GM19238 (cell line): ENCODE results near the gene MECR.

Experiments used
- DNase-seq: peaks from one replicate; pipeline ENCODE4 v3.0.0; 2011; ENCODE audit warnings: low spot score; ENCODE audit not compliant: insufficient read length

Gene MECR

DNA sequence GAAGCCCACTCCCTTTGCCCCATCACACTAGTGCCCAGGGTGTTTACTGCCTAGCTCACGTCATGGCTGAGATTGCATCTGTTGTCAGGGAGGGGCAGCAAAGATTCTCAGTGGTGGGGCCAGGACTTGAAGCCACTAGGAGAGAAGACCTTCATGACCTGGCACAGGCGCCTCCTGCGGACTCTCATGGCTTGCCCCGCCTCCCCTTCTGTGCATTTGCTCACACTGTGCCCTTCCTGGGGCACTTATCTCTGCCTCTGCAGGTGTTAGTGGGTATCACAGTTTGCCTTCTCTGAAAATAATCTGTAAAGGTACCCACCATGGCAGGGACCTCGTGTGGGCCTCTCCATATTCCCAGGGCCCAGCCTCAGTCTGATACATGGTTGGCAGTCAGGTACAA is 25.7 kb upstream of the MECR start:
- DNase-seq: no peak

DNA sequence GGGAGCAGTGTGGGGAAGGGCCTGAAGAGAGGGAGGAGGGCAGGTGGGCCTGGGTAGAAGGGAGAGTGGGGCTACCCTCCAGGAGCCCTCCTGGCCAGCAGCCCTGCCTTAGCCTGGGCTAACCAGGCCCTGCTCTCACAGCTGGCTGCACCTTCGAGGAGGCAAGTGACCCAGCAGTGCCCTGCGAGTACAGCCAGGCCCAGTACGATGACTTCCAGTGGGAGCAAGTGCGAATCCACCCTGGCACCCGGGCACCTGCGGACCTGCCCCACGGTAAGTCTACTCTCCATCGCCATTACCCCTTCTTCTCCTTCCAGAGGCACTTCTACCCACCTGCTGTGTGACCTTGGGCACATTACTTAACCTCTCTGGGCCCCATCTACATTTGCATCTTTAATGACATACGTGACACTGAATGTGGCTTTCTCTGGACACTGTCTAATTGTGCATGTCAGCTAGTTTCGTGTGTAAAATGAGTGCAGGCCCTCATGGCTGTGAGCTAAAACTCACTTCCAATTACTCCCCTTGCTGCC is 24.5 kb upstream of the MECR start:
- DNase-seq: no peak

DNA sequence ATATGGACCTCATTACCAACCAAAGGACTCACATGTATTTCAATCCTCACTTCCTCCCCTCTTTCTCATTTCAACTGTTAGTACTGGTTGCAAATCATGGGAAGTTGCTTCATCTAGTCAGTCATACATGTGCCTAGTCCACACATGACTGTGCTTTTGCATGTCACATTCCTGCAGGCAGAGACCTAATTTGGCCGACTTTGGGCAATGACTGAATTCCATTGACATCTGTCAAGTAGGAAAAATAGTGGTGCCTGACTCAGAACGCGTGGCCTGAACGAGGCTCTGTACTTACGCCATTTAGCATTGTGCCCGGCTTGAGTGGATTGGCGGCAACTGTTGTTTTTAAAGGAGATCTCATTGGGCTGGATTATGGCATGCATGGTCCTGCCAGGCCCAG is 23.6 kb upstream of the MECR start:
- no peak for DNase-seq

DNA sequence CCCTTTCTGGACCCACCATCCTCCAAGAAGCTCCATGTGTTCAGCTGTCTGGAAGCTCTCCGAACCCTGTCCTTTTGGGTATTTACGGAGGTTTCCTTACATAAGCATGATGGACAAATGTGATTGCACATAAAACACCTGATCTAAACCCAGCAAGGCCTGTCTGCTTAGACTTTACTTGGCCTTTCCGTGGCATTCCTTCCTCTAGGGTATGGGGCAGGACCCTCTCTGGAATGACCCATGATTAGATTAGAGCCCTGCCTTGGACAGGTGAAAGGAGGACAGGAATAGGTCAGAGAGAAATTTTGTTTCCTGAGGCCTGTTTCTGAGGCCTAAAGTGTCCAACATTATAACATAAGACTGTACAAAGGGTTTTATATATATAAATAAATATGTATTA is 22.4 kb upstream of the MECR start:
- no peak for DNase-seq

DNA sequence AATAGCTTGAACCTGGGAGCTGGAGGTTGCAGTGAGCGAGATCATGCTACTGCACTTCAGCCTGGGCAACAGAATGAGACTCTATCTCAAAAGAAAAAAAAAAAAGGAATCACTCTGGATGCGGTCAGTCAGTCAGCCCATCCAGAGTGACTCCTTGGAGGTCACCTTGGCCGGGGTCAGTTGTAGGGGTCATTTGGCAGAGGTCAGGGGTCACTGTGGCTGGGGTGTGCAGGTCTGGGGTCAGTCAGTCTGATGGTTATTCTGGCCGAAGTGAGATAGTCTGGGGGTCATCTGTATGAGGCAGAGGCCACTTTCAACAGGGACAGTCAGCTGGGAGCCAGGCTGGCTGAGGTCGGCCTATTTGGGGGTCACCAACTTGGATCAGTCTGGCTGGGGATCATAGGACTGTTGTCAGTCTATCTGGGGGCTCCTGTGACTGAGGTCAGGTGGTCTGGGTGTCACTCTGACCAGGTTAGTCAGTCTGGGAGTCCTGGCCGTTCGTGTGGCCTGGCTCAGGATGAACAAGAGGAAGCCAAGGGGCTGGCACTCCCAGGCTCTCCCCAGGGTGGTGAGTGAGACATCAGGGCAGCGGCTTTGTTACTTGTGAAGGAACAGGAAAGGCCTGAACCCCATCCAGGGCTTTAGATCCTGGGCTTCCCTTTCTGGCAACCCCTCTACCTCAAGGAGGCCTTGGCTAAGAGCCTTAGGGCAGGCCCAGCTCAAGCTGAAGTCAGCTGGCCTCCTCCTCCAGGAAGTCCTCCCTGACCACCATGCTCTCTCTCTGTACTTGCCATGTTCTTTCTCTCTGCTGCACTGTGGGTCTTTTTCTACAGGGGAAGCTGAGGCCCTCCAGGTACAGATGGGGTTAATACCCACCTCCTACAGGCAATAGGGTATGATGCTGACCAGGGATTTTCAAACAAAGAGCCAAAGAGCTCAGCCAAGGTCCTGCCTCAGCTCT is 20.7 kb upstream of the MECR start:
- no peak for DNase-seq

DNA sequence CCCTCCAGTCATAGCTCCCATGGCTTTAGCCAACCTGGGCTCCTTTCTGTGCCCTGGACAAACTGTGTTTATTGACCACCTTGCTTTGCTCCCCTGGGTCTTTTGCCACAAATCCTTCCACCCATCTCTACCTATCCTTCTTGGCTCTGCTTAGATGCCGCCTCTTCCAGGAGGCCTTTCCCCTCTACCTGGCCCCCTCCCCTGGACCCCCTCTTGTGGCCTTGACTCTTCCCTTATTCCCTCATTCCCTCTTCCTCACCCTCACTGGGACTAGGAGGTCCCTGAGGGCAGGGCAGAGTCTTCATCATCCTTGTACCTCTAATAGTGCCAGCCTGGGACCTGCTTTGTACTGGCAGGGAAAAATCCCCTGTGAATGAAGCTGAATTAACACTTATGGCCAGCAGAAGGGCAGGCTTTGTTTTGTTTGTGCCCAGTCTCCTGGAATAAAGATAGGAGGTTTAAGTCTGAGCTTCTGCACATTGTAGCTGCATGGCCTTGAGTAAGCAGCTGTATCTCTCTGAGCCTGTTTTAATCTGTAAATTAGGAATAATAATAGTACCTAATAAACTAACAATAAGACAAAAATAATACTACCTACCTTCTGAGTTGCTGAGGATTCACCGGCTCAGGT is 19.3 kb upstream of the MECR start:
- no peak for DNase-seq

DNA sequence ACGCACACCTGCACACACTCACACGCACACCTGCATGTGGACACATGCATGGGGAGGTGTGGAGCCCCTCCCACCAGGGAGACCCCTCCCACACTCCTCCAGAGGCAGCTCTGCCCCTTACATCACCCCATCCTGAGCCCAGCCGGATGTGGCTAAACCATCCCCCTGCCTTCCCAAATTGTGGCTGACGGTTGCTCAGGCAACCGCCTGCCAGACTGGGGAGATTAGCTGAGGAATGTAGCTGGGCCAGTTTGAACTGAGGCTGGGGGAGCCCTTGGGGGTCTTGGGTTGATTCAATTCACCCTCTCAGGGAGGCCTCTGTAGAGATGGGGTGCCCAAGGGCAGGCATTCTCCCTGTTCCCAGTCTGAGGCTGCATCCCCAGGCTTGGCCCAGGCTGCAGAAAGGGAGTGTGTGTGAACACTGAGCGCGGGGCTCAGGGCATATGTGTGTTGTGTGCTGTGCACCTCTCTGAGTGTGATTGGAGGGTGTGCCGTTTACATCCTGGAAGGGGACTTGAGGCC is 18.5 kb upstream of the MECR start:
- DNase-seq: no peak

DNA sequence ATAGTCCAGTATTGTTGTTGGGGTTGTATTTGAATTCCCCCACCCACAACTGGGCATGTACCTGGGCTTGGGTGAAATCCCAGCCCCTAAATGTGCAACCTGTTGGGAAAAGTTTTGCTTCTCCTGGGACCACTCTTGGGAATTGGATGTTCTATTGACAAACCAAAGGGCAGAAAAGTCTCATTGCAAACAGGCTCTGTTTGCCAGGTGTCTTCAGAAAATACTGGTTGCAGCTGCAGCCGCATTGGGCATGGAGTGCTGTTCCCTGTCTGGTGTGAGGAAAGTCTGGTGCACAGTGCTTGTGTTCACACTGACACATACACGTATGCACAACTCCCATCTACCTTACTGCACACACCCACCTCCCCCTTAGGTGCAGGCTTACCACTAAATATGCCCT is 17.7 kb upstream of the MECR start:
- no peak for DNase-seq

DNA sequence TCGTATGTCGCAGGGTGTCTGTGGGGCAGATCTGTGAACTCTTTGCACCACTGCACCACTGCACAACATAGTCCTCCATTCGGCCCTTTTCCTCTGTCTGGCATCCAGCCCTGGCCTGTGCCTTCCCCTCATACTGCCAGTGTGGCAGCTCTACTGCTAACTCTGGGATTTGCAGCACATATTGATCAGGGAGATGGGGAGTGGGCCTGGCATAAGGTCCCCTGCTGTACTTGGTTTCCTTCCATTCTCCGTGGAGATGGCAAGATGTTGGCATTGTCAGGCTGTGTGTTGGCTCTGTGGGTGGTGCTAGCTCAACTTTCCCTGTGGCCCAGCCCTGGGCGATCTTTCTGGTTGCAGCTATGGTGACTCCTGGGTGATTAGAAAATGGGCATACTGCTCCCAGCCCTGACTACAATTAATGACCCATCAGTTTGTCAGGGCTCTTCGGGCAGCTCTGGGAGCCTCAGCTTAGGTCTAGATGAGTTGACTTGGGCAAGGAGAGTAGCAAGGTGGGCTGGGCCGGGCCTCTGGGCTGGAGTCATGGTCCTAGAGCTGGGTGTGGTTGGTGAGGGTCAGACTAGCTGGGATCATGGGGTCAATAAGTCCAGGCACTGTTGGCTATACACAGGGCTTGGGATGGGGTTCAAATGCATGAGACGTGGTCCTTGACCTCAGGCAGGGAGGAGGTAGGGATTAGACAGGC is 17.0 kb upstream of the MECR start:
- no peak for DNase-seq

DNA sequence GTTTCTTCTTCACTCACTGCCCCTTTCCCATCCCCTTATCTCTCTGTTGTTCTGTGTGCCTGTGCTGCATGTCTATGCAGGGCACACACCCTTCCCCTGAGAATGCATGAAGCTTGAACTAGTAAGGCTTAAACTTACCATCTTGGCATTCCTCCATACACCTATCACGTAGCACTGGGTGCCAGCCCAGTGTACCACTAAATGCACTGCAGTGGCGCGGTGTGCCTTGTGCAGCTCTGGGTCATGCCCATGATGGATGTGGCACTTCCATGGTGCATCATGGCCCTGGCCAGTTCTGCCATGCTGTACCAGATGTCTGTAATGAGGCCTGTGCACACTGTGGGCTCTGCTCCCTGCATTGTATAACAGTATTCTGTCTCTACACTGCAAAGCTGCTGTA is 16.3 kb upstream of the MECR start:
- DNase-seq: no peak

DNA sequence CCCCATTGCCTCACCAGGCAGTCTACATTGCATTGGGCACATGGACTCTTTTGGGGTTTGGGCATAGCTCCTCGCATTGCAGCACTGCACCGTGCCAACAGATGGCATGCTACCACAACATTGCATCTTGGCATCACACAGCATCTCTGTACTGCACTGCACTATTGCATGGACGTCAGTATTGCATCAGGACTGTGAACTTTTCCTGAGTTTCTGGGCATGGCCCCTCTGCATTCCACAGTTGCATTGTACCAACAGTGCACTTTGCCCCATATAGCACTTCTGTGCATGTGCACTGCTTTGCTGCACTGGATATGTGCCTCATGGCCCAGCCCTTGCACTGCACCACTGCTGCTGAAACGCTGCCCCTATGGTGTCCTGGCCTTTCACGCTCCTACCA is 15.1 kb upstream of the MECR start:
- no peak for DNase-seq

DNA sequence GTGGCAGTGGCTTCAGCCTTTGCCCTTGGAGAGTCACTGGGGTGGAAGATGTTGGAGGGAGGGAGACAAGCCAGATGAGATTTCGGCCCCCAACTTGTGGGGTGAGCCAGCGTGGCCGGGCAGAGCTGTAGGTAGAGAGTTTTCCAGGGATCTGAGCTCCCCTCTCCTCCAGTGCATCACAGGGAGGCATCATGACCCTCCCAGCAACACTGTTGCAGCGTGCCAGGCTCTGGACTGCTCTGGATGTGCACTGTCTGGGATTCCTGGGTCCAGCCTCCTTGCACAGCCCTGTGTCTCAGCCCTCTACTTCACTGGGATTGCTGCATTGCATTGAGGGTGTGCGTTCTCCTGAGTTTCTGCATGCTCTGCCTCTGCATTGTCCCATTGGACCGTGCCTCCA is 14.5 kb upstream of the MECR start:
- DNase-seq: no peak

DNA sequence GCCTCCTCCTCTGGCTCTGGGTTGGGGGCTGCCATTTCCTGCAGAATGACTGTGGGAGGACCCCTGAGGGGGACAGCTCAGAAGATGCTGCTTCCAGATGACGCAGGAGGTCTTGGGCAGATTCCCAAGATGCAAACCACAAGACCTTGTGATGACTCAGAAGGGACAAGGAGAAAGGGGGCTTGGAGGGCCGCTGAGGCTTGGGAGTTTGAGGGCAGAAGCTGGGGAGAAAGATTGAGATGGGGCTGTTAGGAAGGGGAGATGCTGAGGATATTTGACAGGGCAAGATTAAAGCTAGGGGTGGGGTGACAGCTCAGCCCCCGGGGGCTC is 13.1 kb upstream of the MECR start:
- no peak for DNase-seq

DNA sequence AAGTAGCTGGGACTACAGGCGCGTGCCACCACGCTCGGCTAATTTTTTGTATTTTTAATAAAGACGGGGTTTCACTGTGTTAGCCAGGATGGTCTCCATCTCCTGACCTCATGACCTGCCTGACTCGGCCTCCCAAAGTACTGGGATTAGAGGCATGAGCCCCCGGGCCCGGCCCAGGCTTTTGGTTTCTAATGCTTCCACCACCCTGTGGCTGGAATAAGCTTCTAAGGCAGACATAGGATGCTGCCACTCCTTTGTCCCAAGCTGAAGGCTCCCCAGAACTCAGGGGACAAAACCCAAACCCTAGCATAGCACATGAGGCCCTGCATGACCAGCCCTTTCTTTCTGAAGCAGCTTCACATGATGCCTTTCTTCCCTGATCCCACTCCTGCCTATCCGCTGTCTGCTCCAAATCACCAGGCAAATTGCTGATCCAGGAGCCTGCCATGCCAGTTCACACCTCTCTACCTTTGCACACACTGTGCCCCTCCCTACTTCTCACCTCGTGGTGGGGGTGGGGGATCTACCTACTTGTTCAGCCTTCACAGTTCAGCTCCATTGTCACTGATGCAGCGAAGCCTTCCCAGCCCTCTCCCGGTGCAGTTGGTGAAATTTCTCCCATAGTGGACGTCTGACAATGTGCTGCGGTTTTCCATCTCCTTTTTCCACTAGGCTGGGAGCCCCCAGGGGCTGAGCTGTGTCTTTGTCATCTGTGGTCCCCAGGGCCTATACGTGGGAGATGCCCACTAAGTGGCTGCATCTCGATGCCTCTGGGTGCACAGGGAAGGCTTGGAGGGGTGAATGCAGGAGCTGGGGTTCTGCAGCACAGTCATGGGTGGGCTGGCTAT is 12.5 kb upstream of the MECR start:
- no peak for DNase-seq

DNA sequence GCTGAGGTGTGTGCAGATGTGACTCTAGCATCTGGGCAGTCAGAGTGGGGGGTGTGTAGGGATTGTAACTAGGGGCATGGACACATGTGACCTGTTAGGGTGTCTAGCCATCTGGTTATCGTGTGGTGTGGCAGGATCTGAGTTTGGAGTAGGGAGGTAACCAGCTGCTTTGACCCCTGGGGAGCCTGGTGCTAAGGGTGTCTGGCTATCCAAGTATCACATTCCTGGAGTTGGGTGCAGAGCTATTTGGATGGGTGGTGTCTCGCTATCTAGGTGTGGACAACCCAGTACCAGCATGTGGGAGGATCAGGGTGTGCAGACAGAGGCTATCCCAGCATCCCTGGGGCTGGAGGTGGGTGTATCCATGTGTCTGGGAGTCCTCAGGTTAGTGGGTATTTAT is 10.3 kb upstream of the MECR start:
- DNase-seq: no peak

DNA sequence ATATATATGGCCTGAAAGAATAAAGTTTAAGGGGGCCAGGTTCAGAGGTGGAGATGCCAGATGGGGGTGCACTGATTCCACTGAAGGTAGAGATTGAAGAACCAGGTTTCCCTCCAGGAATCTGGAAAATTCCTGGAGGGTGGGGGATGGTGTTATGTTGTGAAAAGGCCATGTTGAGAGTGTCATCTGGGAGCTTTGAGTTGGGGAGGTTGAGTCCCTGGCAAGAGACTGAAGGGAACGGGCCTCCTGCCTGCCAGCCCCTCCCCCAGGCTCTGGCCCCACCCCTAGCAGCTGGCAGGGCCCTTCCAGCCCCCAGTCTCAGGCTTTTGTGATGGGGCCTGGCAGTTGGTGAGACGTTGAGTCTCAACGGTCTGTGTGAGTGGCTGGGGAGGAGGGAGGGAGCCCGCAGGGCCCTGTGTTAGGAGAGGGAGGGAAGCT is 9.7 kb upstream of the MECR start:
- no peak for DNase-seq

DNA sequence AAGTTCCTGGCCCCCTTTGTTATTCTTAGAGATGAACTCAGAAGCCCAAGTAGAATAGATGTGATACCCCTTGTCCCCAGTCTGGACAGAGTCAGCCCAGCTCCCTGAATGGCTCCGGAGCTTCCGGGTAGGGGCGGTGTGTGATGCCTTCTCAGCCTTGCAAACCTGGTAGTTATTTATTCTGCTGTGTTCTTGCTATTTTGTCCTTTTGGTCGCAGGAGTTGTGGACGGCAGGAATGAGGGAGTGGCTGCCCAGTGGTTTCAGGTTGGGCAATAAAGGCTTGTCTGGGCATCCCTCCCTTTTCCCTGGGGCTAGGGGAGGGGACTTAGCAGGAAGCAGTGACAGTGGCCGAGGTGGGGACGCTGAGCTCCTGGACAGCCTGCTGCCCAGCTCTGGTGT is 8.4 kb upstream of the MECR start:
- no peak for DNase-seq

DNA sequence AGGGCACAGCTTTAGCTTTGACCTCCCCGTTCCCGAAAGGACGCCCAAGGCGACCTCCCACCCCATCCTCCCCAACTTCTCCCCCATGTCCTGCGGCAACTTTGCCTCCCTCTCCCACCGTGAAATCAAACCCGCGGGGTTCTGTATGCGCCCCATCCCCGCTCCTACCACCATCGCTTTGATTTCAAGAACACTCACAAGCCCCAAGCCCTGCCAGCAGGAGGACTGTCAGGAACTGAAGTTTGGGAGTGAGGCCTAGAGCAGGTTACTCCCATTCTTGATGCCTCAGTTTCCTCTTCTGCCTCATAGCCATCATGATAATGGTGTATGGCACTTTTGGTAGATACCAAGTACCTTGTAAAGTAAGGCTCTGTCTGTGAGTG is 7.9 kb upstream of the MECR start:
- no peak for DNase-seq

DNA sequence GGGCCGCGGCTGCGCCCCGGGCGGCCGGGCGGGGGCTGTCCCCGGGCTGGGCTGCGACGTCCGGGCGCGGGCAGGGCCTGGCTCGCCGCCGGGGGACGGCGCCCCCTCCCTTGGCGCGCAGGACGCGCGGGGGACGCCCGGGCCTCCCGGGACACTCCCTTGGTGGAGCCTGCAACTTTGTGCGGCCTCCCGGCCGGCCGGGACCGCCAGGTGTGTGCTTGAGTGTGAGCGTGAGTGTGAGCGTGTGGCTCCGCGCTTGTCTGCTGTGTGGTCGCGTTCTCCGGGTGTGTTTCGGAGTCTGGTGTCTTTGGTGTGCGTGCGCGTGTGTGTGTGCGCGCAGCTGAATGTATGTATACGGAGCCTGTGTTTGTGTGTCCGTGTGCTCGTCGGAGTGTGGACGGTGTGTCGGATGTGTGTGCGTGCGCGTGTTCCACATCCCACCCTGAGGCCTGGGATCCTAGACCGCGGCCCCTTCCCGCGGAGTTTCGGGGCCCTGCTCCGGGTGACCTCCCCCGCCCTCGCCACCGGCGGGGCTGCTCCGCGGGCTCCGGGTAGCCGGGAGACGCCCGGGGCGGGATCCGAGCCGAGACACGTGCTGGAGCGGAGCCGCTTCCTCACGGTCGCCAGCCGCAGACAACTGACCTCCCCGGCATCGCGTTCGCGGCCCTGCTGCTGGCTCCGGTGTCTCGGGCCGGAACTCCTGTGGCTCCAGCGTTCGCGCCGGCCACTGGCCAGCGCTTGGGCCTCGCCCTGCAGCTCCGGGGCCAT is 7.3 kb upstream of the MECR start:
- DNase-seq: no peak

DNA sequence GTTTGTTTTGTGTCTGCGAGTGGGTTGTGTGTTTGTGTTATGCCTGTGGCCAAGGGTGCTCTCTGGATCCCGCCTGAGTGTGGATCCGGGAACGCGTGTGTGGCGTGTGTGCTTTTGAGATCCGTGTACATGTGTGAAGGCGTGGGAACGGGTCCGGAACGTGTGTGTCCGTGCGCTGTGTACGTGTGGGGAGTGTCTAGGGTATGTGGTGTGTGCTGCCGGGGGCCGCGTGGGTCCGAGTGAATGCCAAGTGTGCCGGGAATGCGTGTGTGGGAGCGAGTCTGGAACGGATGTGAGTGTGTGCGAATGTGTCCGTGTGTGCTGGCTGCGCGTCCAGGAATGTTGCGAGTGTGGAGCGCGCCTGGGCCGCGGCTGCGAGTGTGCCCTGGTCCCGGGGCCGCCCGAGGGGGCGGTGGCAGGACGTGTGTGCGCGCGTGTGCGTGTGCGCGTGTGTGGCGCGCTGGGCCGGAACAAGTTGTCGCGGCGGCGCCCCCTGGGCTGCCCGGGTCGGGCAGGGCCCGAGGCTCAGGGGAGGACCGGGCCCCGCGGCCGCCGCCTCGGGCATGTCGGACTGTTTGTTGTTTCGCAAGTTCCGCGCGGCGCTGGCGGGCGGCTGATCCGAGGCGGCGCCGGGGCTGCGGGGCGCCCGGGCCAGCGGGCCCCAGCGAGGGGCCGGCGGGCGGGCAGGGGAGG is 6.5 kb upstream of the MECR start:
- DNase-seq: no peak
